ENCODE data around the gene CES4A.

Gene CES4A

DNA sequence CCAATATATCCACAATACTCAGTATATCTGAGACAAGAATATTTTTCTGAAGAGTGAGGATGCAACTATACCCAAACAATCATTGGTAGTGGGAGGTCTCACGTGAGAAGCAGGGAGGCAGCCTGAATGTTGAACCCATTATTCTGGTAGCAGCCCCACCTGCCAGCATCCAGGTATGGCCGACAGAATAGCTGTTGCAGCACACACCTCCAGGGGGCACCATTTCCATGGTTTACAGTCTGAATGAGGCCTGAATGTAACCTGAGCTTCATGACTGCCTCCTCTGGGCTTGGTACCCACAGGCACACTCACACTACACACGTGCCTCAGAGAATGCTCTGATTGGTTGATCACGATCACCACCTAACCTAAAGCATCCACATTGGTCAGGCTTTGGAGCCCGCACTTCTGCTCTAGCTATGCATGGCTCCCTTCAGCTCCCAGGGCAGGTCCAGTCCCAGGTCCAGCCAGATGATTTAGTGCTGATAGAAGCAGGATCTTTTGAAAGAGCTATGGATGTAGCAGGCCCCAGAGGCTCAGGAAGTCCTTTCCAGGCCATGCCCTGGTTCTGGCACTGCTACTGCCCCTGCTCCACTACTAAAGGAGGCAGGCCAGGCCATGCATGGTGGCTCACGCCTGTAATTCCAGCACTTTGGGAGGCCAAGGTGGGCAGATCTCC lies 29.6 kb downstream of the CES4A start:
- DNase-seq (ENCODE audit: low read depth in 3 of 3, low spot score in 1 of 3) = peak; percentile 57 to 75 (median 65)

- DNase-seq (ENCODE audit: low read depth in 3 of 3, low spot score in 1 of 3) = no peak
These were observed 30.8 kb downstream of the CES4A start for GRCh38 chr16:67019171-67019570.

DNA sequence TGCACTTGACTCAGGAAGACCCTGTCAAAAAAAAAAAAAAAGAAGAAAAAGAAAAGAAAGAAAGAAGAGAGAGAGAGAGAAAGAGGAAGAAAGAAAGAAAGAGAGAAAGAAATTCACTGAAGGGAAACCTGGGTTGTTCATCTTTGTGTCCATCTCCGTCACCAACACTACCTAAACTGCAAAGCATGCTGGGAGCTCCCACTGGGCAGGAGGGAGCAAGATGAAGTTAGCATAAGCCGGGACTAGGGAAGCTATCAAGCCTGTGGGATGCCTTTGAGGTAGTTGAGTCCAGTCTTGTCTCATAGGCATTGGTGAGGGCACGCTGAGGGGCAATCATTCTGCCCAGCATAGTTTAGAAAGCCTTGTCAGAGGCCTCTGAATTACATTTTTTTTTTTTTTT lies 32.9 kb downstream of the CES4A start:
- no peak for DNase-seq (ENCODE audit: low read depth in 3 of 3, low spot score in 1 of 3)

DNA sequence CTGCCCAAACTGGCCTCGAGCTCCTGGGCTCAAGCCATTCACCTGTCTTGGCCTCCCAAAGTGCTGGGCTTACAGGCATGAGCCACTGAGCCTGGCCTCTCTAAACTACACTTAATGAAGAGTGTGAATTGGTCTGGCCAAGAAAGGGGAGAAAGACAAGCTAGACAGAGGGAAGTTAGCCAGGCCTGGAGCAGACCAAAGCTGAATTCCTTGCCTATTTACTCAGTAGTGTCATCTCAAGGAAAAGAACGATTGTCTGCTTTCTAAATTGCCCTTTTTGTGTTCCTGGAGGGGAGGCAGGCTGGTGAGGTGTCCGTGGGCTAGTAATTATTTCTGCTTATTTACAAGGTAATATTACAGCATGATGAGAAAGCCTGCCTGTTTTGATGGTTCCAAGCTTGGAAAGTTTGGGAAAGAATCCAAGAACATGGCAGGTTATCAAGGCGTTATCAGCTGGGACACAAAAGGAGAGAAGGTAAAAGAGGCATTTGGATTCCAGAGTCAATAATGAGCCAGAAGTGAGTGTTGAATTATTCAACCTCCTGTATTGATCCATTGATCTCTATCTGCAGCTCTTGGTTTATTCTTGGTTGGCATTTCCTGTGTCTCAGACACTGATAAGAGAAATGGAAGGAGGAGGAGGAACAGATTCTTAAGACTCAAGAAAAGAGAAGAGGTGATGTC lies 34.3 kb downstream of the CES4A start:
- no peak for DNase-seq (ENCODE audit: low read depth in 3 of 3, low spot score in 1 of 3)

DNA sequence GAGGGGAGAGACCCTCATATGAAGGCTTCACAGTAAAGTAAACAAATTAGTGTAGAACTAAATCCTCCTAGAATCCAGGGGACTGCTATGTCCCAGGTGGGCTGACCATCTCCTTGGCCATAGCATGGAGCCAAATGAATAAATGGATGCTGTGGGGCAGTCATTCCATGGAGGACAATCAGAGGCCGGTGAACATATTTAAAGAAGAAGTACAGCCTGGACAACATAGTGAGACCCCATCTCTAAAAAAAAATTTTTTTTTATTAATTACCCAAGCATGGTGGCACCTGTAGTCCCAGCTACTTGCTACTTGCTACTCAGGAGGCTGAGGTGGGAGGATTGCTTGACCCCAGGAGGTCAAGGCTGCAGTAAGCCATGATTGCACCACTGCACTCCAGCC lies 35.3 kb downstream of the CES4A start:
- no peak for DNase-seq (ENCODE audit: low read depth in 3 of 3, low spot score in 1 of 3)

DNA sequence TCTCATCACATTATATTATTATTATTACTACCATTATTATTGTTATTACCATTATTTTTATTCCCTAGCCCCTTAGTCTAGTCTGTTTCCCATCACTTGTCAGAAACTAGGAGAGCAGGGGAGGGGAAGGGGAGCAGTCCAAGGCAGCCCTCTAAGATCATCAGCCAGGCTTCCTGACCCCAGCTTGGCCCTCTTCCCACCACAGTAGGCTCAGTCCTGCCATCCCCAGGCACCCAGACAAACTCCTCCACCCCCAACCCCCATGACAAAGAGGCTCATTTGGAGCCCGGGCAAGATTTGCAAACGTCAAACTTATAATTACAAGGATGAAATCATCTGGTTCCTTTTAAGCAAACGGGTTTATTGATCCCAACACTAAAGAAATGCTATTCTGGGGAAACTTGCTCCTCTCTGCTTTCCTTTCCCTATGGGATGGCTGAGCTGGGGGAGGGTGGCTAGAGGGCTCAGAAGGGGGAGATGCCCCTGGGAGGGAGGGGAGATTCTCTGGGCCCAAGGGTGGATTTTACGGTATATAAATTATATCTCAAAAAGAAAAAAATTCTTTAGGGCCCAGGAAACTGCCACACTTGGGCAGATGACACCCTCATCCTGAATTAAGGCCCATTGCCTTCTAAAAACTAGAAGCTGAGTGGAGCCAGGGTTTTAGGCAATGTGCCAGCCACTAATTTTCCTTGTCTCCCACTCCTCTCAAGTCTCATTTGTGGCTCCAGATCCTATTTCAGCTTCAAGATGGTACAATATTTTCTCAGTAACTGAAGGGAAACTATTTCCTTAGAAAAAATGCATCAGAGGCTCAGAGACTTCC lies 36.2 kb downstream of the CES4A start:
- no peak for DNase-seq (ENCODE audit: low read depth in 3 of 3, low spot score in 1 of 3)

GRCh38 chr16:67025210-67025550 lies 36.8 kb downstream of the CES4A start:
- DNase-seq (ENCODE audit: low read depth in 3 of 3, low spot score in 1 of 3) = no peak

- no peak for DNase-seq (ENCODE audit: low read depth in 3 of 3, low spot score in 1 of 3)
These were observed 38.2 kb downstream of the CES4A start for GRCh38 chr16:67026570-67026969.

DNA sequence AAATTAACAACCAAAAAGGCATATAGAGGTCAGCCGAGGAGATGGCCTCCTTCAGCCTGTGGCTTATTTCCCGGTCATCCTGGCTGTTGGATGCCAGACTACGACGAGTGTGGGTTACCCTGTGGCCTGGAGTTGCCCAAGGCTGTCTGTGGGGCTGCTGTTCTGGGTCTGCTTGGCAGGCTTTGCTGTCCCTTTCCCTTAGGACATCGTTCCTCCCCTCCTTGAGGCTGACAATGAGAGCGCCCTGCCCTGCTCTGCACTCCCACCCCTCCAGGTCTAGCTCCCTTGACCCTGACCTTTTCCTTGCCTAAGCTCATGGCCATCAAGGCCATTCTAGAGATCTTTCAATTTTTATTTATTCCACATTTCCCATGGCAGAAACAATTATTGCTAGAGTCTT lies 38.7 kb downstream of the CES4A start:
- DNase-seq (ENCODE audit: low read depth in 3 of 3, low spot score in 1 of 3) = no peak

GRCh38 chr16:67028167-67028695 lies 39.8 kb downstream of the CES4A start:
- DNase-seq (ENCODE audit: low read depth in 3 of 3, low spot score in 1 of 3) = no peak

DNA sequence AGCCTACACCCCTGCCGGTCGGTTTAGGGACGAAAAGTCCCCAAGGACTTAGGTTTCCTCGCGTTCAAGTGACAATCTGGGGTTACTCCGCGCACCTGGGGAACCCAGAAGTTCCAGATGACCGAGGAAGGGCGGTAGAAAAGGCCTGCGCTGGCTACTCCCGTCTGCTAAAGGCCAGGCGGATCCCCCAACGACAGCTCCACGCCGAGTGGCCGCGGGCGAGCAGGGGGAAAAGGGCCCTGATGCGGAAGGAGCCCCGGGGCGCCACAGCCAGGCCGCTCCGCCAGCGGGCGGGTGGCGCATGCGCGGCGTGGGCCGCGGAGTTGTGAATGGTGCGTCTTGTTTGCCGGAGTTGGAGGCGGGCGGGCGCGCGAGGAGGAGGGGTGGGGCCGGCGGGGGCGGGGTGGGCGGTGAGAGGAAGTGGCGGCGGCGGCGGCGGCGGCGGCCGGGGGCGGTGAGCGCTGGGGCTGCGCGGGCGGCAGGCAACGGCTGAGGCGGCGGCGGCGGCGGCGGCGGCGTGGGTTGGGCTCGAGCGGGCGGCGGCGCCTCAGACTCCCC lies 40.4 kb downstream of the CES4A start, which contains the start of gene CBFB:
Gene CBFB, plus strand, starts transcription at position 454 of the 558 bp plus-strand sequence. CDS start 259 bp downstream, outside the sequence.
- peak; percentile 82 to 92 (median 89) for DNase-seq (ENCODE audit: low read depth in 3 of 3, low spot score in 1 of 3)

- DNase-seq (ENCODE audit: low read depth in 3 of 3, low spot score in 1 of 3) = peak in 2 of 3 donors; percentile 17 to 46
These were observed 41.1 kb downstream of the CES4A start for GRCh38 chr16:67029254-67030096.

- no peak for DNase-seq (ENCODE audit: low read depth in 3 of 3, low spot score in 1 of 3)
These were observed 42.0 kb downstream of the CES4A start for GRCh38 chr16:67030221-67030962.

- no peak for DNase-seq (ENCODE audit: low read depth in 3 of 3, low spot score in 1 of 3)
These were observed 46.1 kb downstream of the CES4A start for GRCh38 chr16:67034487-67034886.

GRCh38 chr16:67035364-67035763 lies 47.0 kb downstream of the CES4A start:
- DNase-seq (ENCODE audit: low read depth in 3 of 3, low spot score in 1 of 3) = no peak

- no peak for DNase-seq (ENCODE audit: low read depth in 3 of 3, low spot score in 1 of 3)
These were observed 47.9 kb downstream of the CES4A start for GRCh38 chr16:67036323-67036741.

DNA sequence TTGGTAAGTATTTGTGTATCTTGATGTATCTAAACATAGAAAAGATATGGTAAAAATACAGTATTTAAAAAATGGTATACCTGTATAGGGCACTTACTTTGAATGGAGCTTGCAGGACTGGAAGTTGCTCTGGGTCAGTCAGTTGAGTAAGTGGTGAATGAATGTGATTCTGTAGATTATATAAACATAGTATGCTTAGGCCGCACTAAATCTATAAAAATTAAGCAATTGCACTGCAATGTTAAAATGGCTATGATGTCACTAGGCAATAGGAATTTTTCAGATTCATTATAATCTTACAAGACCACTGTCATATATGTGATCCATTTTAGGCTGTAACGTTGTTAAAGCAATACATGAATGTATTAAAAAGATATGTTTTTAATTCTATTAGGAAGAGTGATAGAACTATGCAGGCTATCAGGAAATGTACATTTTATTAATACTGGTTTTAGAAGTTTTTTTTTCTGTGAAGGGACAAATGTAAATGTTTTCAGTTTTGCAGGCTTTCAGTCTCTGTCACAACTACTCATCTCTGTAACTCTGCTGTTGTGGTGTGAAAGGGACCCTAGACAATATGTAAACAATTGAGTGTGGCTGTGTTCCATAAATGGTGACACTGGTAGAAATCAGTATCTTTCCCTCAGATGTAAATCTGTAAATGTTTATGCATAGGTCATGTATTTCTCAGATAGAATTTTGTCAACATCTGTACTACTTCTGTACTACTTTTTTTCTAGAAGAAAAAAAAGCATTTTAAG lies 51.1 kb downstream of the CES4A start:
- no peak for DNase-seq (ENCODE audit: low read depth in 3 of 3, low spot score in 1 of 3)

DNA sequence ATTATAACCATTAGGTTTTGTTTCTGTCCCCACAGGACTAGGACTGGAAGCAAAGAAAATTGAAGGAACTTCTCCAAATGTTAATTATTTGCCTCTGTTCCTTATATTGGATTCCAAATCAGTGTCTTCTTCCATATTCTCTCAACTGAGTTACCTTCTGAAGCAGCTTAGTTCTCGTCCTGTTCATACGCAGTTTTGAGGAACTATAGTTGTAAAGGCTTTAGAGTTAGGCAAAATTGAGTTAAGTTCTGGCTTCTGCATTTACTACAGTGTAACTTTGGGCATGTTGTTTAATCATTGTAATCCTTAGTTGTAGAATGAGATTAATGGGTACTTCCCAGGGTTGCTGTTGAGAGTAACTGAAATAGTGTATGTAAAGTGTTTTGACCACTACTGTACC lies 51.8 kb downstream of the CES4A start:
- no peak for DNase-seq (ENCODE audit: low read depth in 3 of 3, low spot score in 1 of 3)

DNA sequence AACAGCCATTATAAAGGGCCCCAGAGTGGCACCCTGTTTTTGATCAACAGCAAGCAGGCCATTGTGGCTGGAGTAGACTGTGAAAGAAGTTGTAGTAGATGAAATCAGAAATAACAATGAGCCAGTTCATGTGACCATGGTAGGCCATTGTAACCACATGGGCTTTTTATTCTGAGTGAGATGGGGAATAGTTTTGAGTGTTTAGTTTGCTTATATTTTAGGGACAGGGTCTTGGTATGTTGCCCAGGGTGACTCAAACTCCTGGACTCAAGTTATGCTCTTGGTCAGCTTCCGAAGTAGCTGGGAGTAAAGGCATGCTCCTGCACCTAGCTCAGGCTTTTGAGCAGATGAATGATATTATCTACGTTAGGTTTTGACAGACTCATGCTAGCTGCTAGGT lies 52.5 kb downstream of the CES4A start:
- DNase-seq (ENCODE audit: low read depth in 3 of 3, low spot score in 1 of 3) = no peak
